Activated naive CD4-positive, alpha-beta T cell treated with anti-CD3 and anti-CD28 coated beads, Interleukin-2, amount 10 ng/mL, durations not matched to agents 7 days and 5 days (primary cell): ENCODE measurements around the gene CXADR.

Source experiments
- CTCF ChIA-PET: fragments of 350-600 bp; sonication (Branson Sonifier 250); formaldehyde crosslinking; loops from one replicate; lab custom pipeline; 2021; ENCODE audit warnings: antibody characterized with exemption; lab: Charles Lee
- DNase-seq: peaks from one replicate; pipeline ENCODE4 v3.0.0-alpha.2; 2020
- H3K27ac Mint-ChIP-seq: one replicate; pipeline ENCODE4 v1.8.0; 2021; ENCODE audit warnings: mild to moderate bottlenecking, moderate library complexity, mixed read lengths
- H3K27me3 Mint-ChIP-seq: one replicate; pipeline ENCODE4 v1.8.0; 2021; ENCODE audit warnings: mild to moderate bottlenecking, mixed read lengths
- H3K36me3 Mint-ChIP-seq: one replicate; pipeline ENCODE4 v1.8.0; 2021; ENCODE audit warnings: mixed read lengths
- H3K4me1 Mint-ChIP-seq: one replicate; pipeline ENCODE4 v1.8.0; 2021; ENCODE audit warnings: mixed read lengths
- H3K4me3 Mint-ChIP-seq: one replicate; pipeline ENCODE4 v1.8.0; 2021; ENCODE audit warnings: mild to moderate bottlenecking, moderate library complexity, mixed read lengths
- H3K9me3 Mint-ChIP-seq: one replicate; pipeline ENCODE4 v1.8.0; 2021; ENCODE audit warnings: mixed read lengths

CXADR gene

DNA sequence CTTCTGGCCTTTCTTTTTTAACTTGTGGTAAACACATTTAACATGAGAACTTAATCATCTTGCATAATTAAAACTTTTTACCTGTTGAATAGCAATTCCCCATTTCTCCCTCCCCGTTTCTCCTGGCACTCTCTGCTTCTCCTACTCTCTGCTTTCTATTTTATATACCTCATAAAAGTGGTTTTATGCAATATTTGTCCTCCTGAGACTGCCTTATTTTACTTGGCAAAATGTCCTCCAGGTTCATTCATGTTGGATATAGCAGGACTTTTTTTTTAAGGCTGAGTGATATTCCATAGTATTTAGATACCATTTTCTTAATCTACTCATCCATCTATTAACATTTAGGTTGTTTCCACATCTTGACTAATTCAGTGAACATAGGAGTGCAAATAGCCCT lies 64.9 kb downstream of the CXADR start:
- Mint-ChIP-seq H3K4me3 (no peak overlapping the region), H3K27me3 (no peaks in the 10 kb centered on the region)
- CTCF ChIA-PET, result no interaction called here

DNA sequence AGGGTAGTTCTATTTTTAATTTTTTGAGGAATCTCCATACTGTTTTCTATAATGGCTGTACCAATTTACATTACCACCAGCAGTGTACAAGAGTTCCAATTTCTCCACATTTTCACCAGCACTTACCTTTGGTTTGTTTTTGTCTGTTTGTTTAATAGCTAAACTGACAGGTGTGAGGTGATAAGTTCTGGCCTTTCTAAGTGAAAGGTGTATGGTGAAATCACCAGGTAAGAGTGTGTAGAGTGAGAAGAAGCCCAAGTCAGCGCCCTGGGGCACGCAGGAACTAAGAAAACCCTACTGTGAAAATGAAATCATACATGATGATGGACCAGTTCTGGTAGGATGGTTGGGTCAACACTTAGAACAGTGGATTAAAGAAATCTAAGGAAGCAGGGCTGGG lies 65.3 kb downstream of the CXADR start:
- Mint-ChIP-seq H3K4me1 (no peaks in the 10 kb centered on the region), H3K27ac (no peak overlapping the region), H3K27me3 (no peaks in the 10 kb centered on the region), H3K36me3 (no peaks in the 10 kb centered on the region), H3K4me3 (no peak overlapping the region), H3K9me3 (no peaks in the 10 kb centered on the region)
- CTCF ChIA-PET, result no interaction called here
- DNase-seq, result no peak

More for the DNA sequence above, 64.9 kb downstream of the CXADR start:
- H3K4me1 Mint-ChIP-seq, result no peaks in the 10 kb centered on the region
- H3K27ac Mint-ChIP-seq, result no peak overlapping the region
- no peaks in the 10 kb centered on the region for H3K36me3 Mint-ChIP-seq
- no peaks in the 10 kb centered on the region for H3K9me3 Mint-ChIP-seq
- DNase-seq, result no peak

DNA sequence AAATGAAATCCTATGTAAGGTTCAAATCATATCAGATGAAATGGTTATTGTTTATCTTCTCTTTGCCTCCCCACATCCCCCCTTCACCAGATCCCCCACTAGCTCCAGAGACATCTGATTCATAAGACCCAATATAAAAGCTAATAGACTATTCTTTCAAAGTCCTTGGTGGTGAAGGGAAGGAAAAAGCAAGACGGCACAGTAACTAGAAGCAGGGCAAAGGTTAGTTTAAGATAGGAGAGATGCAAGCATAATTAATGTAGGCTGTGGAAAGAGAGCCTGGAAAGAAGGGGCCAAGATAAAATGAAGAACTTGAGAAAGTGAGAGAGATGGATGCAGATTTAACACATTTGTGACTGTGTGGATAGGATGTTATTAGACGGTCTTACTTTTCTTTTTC lies 66.0 kb downstream of the CXADR start:
- no peak overlapping the region for H3K27ac Mint-ChIP-seq
- H3K4me1 Mint-ChIP-seq, result no peaks in the 10 kb centered on the region
- no peak overlapping the region for H3K4me3 Mint-ChIP-seq
- no peaks in the 10 kb centered on the region for H3K9me3 Mint-ChIP-seq
- DNase-seq, result no peak
- H3K27me3 Mint-ChIP-seq, result no peaks in the 10 kb centered on the region
- no peaks in the 10 kb centered on the region for H3K36me3 Mint-ChIP-seq
- CTCF ChIA-PET, result no interaction called here

GRCh38 chr21:17580319-17580718 lies 67.5 kb downstream of the CXADR start:
- no peaks in the 10 kb centered on the region for H3K9me3 Mint-ChIP-seq
- H3K36me3 Mint-ChIP-seq, result no peaks in the 10 kb centered on the region

DNA sequence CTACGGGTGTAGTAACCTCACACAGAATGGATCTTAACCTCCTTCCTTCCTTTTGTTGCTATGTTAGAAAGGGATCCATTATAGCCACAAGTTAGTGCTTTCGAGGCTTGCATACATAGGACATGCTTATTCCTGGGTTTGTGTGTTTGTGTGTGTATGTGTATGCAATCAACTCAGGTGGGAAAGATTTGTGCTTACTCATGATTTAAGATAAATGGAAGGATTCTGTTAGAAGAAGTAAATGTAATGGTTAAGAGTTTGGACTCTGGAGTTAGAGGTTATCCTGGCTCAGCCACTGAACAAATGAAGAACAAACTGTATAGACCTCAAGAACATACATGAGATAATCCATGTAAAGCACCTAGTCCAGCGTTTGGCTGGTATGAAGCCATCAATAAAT lies 71.1 kb downstream of the CXADR start:
- no peak overlapping the region for H3K27ac Mint-ChIP-seq
- no peaks in the 10 kb centered on the region for H3K36me3 Mint-ChIP-seq
- DNase-seq, result no peak
- no peaks in the 10 kb centered on the region for H3K27me3 Mint-ChIP-seq
- CTCF ChIA-PET, result interaction anchor here (2.2 to 2.9 kb wide), 2 partner anchors 13 to 195 kb away, joined by 8 to 68 read pairs; no protein-coding TSS in a partner anchor
- H3K9me3 Mint-ChIP-seq, result no peaks in the 10 kb centered on the region
- no peak overlapping the region for H3K4me3 Mint-ChIP-seq
- no peaks in the 10 kb centered on the region for H3K4me1 Mint-ChIP-seq

More at GRCh38 chr21:17580319-17580718, 67.5 kb downstream of the CXADR start:
- Mint-ChIP-seq H3K27ac (no peak overlapping the region), H3K4me1 (no peaks in the 10 kb centered on the region), H3K27me3 (no peaks in the 10 kb centered on the region), H3K4me3 (no peak overlapping the region)
- CTCF ChIA-PET, result interaction anchor here (0.7 to 1.2 kb wide), 2 partner anchors 193 to 345 kb away, joined by 3 to 4 read pairs; no protein-coding TSS in a partner anchor
- no peak for DNase-seq

DNA sequence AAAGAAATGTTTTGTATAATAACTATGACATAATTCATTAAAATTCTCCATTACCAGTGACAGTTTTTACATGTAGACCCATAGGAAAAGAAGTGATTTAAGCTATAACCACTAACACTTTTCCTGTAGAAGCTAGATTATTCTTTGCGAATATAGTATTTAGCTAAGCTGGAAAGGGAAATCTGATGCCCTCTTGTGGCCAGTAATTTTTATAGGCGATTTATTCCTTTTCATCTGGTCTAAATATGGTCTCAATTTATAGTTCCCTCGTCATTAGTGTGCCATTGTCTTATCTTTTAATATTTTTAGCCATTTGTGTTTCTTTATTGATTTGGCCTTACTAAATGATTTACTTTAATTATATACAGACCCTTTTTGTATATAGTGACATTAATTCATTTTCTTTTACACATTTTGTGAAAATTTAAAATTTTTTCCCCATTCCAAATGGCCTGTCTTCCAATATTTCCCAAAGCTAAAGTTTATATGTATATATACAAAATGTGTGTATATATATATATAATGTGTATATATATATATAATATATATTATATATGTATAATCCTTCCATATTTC lies 73.1 kb downstream of the CXADR start:
- Mint-ChIP-seq H3K36me3 (peaks cover 2% of the 10 kb centered on the region), H3K4me3 (no peak overlapping the region), H3K27me3 (no peaks in the 10 kb centered on the region), H3K4me1 (no peaks in the 10 kb centered on the region), H3K9me3 (no peaks in the 10 kb centered on the region), H3K27ac (no peak overlapping the region)
- DNase-seq, result no peak
- CTCF ChIA-PET, result interaction anchor here (0.9 to 2.9 kb wide), 11 partner anchors 9 to 338 kb away, joined by 3 to 68 read pairs (median 4); no protein-coding TSS in a partner anchor

DNA sequence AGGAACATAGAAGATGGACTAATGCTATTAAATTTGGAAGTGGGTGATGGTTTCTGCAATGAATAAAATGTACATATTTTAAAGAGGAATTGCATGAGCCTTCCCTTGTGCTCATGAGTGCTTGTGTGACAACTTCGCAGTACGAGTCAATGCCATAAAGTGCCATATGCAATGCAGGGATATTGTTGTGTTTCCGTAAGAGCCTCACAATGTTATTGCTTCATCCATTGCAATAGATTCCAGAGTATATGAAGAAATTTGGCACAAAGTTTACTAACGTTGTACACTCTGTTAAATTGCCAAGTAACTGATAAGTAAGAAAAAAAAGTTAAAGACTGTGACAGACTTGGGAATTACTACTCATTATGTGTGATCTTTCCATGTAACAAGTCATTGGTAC lies 77.6 kb downstream of the CXADR start:
- H3K27ac Mint-ChIP-seq, result no peak overlapping the region
- CTCF ChIA-PET, result no interaction called here
- no peak for DNase-seq
- H3K4me3 Mint-ChIP-seq, result no peak overlapping the region
- peaks cover 23% of the 10 kb centered on the region for H3K36me3 Mint-ChIP-seq
- H3K27me3 Mint-ChIP-seq, result no peaks in the 10 kb centered on the region
- no peaks in the 10 kb centered on the region for H3K4me1 Mint-ChIP-seq
- no peaks in the 10 kb centered on the region for H3K9me3 Mint-ChIP-seq

- H3K4me3 Mint-ChIP-seq, result no peak overlapping the region
- H3K27ac Mint-ChIP-seq, result no peak overlapping the region
- no peaks in the 10 kb centered on the region for H3K9me3 Mint-ChIP-seq
- CTCF ChIA-PET, result interaction anchor here (1.1 kb wide), 1 partner anchor 12 kb away, joined by 4 read pairs; no protein-coding TSS in a partner anchor
- no peak for DNase-seq
- peaks cover 6% of the 10 kb centered on the region for H3K4me1 Mint-ChIP-seq
- H3K27me3 Mint-ChIP-seq, result no peaks in the 10 kb centered on the region
- peaks cover 44% of the 10 kb centered on the region for H3K36me3 Mint-ChIP-seq
Measured at GRCh38 chr21:17597680-17598079, 84.8 kb downstream of the CXADR start.

- H3K27ac Mint-ChIP-seq, result peak overlapping the region; percentile 5
- peaks cover 46% of the 10 kb centered on the region for H3K36me3 Mint-ChIP-seq
- peaks cover 9% of the 10 kb centered on the region for H3K4me1 Mint-ChIP-seq
- CTCF ChIA-PET, result interaction anchor here (1.1 kb wide), 1 partner anchor 12 kb away, joined by 4 read pairs; no protein-coding TSS in a partner anchor
- no peaks in the 10 kb centered on the region for H3K27me3 Mint-ChIP-seq
- DNase-seq, result no peak
- no peaks in the 10 kb centered on the region for H3K9me3 Mint-ChIP-seq
- no peak overlapping the region for H3K4me3 Mint-ChIP-seq
Measured at GRCh38 chr21:17598437-17598836, 85.6 kb downstream of the CXADR start.

- no peak overlapping the region for H3K4me3 Mint-ChIP-seq
- H3K4me1 Mint-ChIP-seq, result peaks cover 23% of the 10 kb centered on the region
- H3K27ac Mint-ChIP-seq, result no peak overlapping the region
- no peak for DNase-seq
- H3K27me3 Mint-ChIP-seq, result no peaks in the 10 kb centered on the region
- CTCF ChIA-PET, result no interaction called here
- no peaks in the 10 kb centered on the region for H3K9me3 Mint-ChIP-seq
- peaks cover 47% of the 10 kb centered on the region for H3K36me3 Mint-ChIP-seq
Measured at GRCh38 chr21:17602874-17603273, 90.0 kb downstream of the CXADR start.

DNA sequence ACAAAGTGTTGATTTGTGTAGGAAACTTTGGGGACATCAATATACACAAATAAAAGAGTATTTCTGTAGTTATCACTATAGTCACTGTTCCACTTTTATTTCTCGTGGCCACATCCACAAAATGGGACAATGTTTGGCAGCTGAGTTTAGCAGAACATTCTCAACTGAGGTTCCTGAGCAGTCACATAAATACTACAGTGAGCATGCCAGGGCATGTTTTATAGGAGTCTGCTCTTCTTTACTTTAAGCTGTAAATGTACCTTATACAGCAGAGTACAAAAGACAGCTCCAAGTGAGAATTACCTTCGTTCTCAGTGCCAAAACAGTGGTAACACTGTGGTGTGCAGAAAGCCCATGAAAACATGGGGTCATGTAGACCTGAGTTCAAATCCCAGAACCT lies 94.8 kb downstream of the CXADR start:
- Mint-ChIP-seq H3K36me3 (peaks cover 55% of the 10 kb centered on the region), H3K27ac (peak overlapping the region; percentile 73)
- CTCF ChIA-PET, result interaction anchor here (1.2 kb wide), 1 partner anchor 22 kb away, joined by 3 read pairs; no protein-coding TSS in a partner anchor

GRCh38 chr21:17609681-17610080 lies 96.8 kb downstream of the CXADR start:
- Mint-ChIP-seq H3K27me3 (no peaks in the 10 kb centered on the region), H3K4me3 (no peak overlapping the region), H3K9me3 (no peaks in the 10 kb centered on the region), H3K36me3 (peaks cover 38% of the 10 kb centered on the region), H3K4me1 (peaks cover 51% of the 10 kb centered on the region), H3K27ac (no peak overlapping the region)
- CTCF ChIA-PET, result interaction anchor here (0.7 to 2.4 kb wide), 2 partner anchors 24 to 315 kb away, joined by 3 to 8 read pairs; no protein-coding TSS in a partner anchor
- no peak for DNase-seq

More for the DNA sequence above, 94.8 kb downstream of the CXADR start:
- Mint-ChIP-seq H3K27me3 (no peaks in the 10 kb centered on the region), H3K4me1 (peaks cover 50% of the 10 kb centered on the region), H3K9me3 (no peaks in the 10 kb centered on the region), H3K4me3 (no peak overlapping the region)
- DNase-seq, result no peak

- CTCF ChIA-PET, result interaction anchor here (0.7 to 2.4 kb wide), 2 partner anchors 25 to 102 kb away, joined by 3 to 8 read pairs; no protein-coding TSS in a partner anchor
- DNase-seq, result no peak
- Mint-ChIP-seq H3K9me3 (no peaks in the 10 kb centered on the region), H3K36me3 (peaks cover 37% of the 10 kb centered on the region), H3K27me3 (no peaks in the 10 kb centered on the region), H3K27ac (peak overlapping the region; percentile 97), H3K4me1 (peaks cover 53% of the 10 kb centered on the region), H3K4me3 (peak overlapping the region; percentile 95)
Measured at GRCh38 chr21:17610911-17611310, 98.1 kb downstream of the CXADR start.

GRCh38 chr21:17611414-17612022 lies 98.7 kb downstream of the CXADR start:
- Mint-ChIP-seq H3K4me1 (peaks cover 53% of the 10 kb centered on the region), H3K27ac (peak overlapping the region; percentile 97), H3K9me3 (no peaks in the 10 kb centered on the region), H3K27me3 (no peaks in the 10 kb centered on the region), H3K36me3 (peaks cover 37% of the 10 kb centered on the region), H3K4me3 (peak overlapping the region; percentile 95)
- peak; percentile 86 for DNase-seq
- CTCF ChIA-PET, result interaction anchor here (1.0 kb wide), 1 partner anchor 100 kb away, joined by 5 read pairs; no protein-coding TSS in a partner anchor
